Head of caudate nucleus (tissue), 42 donors: Measurements from ENCODE around the gene SCART1.
"Not testable (repeated sequence)": the region's sequence is repeated elsewhere in the genome, so short reads cannot be mapped to it uniquely, and the experiment has no call there.

Source experiments
- DNase-seq, 42 donors: peaks; one replicate each; pipeline versions ENCODE4 v3.0.0 to v3.0.0-alpha.2; 2020 to 2021; ENCODE audit warnings: mixed read lengths in 7 of 42
- intact Hi-C: fragments of 100-400 bp; cut with DNase I; formaldehyde crosslinking; loops from one replicate; pipeline ENCODE4 v1.15.0; 2022

Gene SCART1

GRCh38 chr10:133429571-133429970 is 24.2 kb upstream of the SCART1 start:
- DNase-seq, intact Hi-C loops: not testable (repeated sequence)

DNA sequence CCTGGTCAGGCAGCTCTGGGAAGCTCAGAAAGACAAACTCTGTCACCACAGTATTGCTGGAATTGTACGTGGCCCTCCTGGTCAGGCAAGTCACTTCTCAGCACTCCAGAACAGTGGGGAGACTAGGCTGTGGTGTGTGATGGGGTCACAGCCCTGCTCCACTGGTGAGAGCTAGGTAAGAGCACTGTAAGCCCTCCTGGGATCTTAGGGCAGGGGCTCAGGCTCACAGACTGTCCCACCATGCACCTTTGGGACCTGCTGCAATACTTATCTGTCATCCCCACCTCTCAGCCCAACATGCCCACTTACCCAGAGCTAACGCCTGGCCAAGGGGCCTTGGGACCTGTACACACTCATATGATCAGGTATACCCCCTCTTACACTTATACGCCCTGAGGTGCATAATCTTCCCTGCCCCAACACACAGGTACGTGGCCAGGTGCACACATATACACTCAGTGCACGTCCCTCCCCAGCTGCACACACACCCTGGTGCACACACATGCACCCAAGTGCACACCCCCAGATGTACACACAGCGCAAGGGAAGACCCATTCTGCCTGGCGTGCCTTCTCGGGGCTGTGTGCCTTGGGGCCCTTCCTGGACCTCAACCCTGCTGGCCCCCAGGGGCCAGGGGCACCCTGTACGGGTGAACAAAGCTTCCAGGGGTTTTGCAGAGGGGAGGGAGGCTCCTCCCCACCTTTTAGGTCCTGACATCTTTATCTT is 21.7 kb upstream of the SCART1 start:
- intact Hi-C loops, DNase-seq: not testable (repeated sequence)

DNA sequence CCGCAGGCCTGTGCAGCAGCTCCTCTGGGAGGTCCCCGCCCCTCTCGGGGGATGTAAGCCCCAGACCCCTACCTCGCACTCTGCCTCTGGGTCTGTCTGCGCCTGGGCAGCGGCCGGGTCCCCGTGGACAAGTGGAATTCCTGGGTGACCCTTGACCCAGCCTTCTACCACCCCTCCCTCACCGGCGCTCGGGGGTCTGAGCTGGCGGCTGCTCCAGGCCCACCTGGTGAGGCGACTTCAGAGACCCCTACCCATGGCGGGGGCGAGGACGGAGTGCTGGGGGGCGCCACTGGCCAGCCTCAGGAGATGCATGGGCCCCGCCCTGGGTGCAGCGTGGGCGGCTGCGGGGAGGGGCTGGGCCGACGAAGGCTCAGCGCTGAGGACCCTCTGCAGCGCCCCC is 21.0 kb upstream of the SCART1 start:
- intact Hi-C loops: not testable (repeated sequence)
- DNase-seq: peak in 1 of 42 donors; percentile 8

GRCh38 chr10:133438711-133439273 is 15.0 kb upstream of the SCART1 start:
- intact Hi-C loops: no loop called here
- peak in 7 of 42 donors; percentile 1 to 31 (median 13) for DNase-seq

DNA sequence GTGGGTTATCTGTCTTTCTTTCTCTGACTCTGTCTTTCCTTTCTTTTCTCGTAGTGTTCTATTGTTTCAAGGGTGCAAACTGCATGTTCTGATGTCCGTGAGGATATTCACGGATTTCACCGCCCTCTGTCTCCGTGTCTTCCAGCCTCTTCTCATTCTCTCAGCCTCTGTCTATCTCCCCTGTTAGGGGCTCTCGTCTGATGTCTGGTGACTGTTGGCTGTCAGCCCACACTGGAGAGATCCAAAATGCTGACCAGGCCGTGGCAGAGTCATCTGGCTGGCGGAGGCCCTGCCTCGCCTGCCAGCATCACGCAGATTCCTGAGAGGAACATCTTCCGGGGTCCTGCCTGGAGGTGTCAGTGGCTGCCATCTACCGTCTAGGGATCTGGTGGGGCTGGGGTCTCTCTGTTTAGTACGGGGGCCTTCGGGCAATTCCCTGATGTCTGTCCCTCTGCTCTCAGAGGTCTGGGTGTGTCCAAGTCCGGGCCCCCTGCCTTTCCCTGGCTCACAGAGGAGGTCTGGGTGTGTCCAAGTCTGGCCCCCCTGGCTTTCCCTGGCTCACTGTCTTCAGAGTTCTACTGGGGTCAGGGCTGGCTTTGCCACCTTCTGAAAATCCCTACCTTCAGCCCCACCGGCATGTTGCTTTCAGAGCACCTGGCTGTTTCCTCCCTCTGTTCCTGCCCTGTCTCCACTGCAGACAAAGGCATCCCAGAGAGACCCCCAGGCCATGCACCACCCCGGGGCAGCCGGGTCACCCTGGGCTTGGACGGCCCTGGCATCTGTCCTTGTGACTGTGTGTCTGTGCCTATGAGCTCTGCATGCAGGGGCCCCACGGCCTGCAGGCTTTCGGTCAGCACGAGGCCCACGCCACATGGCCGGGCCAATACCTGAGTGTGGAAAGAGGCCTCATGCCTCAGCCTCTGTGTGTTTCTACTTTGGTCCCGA is 14.0 kb upstream of the SCART1 start:
- peak in 5 of 42 donors; percentile 1 to 13 (median 4) for DNase-seq
- intact Hi-C loops: no loop called here

- peak in 5 of 42 donors; percentile 4 to 29 (median 15) for DNase-seq
- intact Hi-C loops: no loop called here
Observed at GRCh38 chr10:133440633-133441285, 13.0 kb upstream of the SCART1 start.

DNA sequence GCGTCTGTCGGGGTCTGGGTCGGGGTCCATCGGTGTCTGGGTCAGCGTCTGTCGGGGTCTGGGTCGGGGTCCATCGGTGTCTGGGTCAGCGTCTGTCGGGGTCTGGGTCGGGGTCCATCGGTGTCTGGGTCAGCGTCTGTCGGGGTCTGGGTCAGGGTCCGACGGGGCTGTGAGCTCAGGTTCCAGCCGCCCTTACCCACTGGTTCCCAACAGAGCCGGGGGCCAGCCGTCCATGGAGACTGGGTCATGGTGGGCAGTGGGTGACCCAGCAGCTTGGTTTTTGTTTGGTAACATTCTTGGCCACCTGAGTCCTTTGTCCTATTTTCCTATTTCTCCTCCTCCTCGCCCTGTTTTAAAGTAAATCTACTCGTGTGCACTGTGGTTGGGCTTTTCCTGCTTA is 12.4 kb upstream of the SCART1 start:
- peak in 4 of 42 donors; percentile 20 to 38 (median 22) for DNase-seq
- intact Hi-C loops: not testable (repeated sequence)

- DNase-seq: peak in 5 of 42 donors; percentile 0 to 20 (median 9)
- intact Hi-C loops: no loop called here
Observed at GRCh38 chr10:133441780-133442179, 12.0 kb upstream of the SCART1 start.

DNA sequence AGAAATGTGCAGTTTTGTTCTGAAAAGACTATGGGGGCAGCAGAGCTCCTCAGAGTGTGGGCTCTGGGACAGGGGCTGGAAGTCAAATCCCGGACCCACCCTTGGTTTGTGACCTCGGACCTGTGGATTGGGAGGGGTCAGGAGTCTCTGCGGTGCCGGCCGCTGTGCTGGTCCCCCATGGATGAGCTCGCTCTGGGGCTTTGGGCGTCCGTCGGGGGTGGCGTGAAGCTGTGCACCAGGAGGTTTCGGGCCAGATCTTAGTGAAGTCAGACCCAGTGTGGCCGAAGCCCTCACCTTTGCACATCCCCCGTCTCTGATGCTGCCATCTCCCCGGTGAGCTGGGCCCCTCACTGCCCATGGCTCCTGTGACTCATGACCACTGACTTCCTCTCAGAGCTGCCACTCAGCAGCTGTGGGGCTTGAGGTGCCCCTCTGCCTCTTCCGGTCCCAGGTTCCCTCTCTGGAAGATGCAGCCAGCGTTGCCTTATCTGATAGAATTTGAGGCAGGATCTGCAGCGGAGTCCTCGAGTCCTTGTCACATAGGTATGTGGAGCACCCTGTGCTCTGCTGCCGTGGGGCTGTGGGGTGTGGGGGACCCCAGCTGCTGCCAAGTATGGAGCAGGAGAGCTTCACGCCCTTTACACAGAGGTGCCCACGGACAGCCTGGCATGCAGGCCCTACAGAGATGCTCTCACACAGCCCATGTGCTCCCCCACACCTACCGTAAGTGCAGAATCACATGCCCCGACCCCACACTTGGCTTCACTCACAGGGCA is 11.4 kb upstream of the SCART1 start:
- peak in 7 of 42 donors; percentile 0 to 34 (median 15) for DNase-seq
- intact Hi-C loops: no loop called here

DNA sequence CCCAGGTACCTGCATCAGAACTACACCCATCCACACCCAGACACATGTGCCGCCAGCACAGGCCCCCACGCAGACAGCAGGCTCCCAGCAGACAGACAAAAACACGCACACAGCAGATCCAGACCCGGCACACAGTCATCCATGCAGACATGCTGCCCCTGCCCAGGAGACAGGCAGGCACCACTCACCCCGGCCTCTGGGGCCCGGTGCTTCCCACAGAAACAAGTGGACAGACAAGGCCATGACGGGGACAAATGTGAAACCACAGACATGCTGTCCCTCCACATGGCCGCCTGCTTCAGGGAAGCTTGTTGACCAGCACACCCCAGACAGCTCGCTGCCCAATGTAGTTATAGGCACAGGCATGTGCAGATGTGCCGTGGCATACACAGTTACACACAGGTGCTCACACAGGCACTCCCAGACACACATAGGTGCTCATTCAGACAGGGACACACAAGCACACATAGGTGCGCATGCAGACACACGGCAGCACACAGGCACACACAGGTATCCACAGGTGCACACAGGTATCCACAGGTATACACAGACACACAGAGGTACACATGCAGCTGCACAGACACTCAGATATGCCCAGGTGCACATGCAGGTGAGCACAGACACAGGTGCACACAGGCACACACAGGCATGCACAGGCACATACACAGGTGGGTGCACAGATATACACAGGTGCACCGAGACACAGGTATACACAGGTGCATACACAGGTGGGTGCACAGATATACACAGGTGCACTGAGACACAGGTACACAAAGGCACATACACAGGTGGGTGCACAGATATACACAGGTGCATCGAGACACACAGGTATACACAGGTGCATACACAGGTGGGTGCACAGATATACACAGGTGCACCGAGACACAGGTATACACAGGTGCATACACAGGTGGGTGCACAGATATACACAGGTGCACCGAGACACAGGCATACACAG is 10.5 kb upstream of the SCART1 start:
- peak in 9 of 42 donors; percentile 2 to 25 (median 9) for DNase-seq
- intact Hi-C loops: no loop called here

DNA sequence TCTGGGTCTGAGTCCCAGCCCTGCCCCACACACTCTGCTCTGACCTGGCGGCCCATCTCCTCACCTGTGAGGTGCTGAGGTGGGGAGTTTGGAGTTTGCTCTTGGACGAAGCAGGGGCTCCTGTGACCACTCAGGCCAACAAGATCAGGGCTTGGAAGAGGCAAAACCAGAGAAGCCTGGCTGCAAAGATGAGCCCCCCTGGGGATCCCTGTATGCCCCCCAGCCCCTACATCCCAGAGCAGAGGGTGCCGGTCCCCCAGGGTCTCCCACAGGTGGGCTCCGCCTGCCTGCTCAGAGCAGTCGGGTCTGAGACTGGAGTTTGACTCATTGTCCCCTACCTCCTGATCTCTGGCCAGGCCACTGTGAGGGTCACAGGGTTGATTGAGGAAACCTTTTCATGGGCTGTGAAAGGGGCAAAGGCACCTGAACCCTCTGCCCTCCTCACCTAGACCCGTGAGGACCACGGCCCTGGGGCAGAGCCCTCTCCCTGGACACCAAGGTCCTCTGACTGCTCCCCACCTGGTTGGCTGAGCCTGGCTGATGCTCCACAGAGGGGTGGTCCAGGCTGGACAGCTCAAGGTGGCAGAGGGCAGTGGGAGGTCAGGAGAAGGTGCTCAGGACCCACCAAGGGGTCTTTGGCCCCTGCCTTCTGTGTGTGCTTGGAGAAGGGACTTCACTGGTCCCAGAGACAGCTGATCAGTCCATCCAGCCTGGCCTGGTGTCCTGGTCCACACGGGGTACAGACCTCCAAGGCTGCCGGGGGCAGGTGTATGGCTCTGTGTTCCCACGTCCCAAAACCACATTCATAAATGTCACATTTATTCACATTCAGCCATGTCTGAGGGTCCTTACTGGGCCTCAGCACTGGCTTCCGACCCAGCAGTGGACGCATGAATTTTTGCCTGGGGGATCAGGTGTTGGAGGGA is 9.1 kb upstream of the SCART1 start:
- intact Hi-C loops: no loop called here
- peak in 7 of 42 donors; percentile 1 to 25 (median 8) for DNase-seq

DNA sequence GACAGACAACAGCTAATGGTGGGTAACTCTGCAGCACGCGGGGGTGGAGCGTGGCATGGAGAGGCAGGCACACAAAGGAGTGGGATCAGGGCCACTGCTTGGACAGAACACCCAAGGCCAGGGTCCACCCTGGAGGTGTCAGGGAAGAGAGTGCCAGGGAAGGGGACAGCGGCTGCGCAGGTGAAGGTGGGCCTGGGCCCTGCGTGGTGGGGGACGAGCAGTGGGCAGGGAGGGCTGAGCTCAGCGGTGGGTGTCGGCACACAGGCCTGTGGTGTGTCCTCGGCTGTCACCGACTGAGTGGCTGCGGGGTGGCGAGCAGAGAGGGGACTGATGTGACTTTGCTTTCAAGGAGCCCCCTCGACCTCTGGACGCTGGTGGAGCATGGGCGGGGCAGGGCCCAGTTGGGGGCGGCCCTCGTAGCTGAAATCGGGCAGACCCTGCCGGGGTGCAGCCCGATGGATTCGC is 8.4 kb upstream of the SCART1 start:
- intact Hi-C loops: no loop called here
- peak in 6 of 42 donors; percentile 0 to 26 (median 7) for DNase-seq

DNA sequence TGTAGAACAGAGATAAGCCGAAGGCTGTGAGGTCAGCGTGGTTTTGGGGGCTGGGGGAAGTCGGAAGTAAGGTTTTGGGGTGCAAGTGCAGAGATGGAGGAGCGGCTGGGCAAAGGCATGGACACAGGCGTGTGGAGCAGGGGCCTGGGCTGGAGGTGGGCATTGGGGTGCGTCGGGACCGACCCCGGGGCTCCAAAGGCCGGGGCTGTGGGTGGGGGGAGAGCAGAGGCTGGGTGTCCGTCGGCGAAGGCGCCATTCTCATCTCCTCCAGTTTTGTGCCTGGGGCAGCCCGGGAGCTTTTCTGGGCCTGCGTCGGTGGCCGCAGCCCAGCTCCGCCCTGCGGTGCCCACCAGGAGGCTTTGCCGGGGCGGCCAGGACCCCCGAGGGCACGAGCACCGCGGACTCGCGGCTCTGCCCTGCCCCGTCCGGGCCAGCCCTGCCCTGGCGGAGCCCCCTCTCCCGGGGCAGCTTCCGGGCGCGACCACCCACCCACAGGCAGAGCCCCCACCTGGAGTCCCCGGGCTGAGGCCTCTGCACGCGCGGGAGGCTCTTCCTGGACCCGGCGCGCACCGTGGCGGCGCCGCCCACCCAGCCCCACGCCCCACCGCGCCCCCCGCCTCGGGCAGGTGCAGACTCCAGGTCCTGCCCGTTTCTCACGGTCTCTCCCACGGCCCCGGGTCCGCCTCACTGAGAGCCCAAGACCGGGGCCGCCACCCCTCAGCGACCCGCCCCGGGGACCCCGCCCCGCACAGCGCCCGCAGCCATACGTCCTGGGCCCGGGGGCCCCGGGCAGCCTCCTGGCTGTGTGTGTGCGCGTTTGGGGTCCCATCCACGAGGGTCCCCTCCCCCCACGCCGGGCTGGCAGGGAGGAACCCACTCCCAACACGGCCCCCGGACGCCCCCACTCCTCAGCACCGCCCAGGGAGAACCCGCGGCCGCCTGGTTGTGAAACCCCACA is 7.7 kb upstream of the SCART1 start:
- DNase-seq: peak in 7 of 42 donors; percentile 3 to 27 (median 22)
- intact Hi-C loops: no loop called here

DNA sequence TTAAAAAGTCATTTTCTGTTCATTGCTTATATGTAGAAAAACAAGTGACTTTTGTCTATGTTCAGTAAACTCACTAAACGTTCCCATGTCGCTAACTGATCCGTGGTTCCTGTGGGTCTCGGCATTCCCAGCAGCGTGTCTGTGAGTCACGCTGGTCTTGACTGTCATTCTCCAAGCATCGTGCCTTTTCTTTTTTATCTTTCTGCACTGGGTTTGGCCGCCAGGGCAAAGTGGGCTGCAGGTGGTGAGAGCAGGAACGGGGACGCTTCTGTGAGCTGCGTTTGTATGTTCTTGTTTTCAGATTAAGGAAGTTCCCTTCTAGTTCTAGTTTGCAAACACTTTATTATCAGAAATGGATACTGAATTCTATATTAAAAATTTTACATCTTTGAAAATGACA is 6.8 kb upstream of the SCART1 start:
- intact Hi-C loops: no loop called here
- DNase-seq: peak in 3 of 42 donors; percentile 2 to 8 (median 6)

DNA sequence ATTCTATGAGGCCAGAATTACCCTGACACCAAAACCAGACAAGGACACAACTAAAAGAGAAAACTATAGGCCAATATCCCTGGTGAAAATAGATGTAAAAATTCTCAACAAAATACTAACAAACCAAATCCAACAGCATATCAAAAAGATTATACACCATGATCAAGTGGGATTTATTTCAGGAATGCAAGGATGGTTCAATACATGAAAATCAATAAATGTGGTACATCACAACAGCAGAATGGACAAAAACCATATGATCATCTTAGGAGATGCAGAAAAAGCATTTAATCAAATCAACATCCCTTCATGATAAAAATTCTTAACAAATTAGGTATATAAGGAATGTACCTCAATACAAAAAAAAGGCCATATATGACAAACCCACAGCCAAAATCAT is 5.6 kb upstream of the SCART1 start:
- DNase-seq: no peak
- intact Hi-C loops: no loop called here
